Neural cell (in vitro differentiated cells): ENCODE results near the gene GRAMD2A. TPM values are rescaled to one million over a fixed set of nuclear protein-coding genes. Genes with fewer than 3 reads are reported as not detected.

ENCODE experiments used
- H2AFZ ChIP-seq: fragments of 200-600, 300-800 bp; sonication (generic), shearing (Covaris generic); 2 replicates; pipeline ENCODE4 v1.6.0; 2014; ENCODE audit warnings: low read depth, mild to moderate bottlenecking, antibody characterized with exemption, low read length, moderate library complexity
- H3F3A ChIP-seq: fragments of 200-600 bp; shearing (Covaris generic); 2 replicates; pipeline ENCODE4 v1.6.1; 2016; ENCODE audit warnings: mild to moderate bottlenecking, moderate library complexity, mixed read lengths, antibody characterized with exemption, low read length; ENCODE audit not compliant: insufficient read depth, poor library complexity, severe bottlenecking
- H3K27ac ChIP-seq: fragments of 200-600, 300-800 bp; sonication (generic), shearing (Covaris generic); 2 replicates; pipeline ENCODE4 v1.5.1; 2014; ENCODE audit warnings: mild to moderate bottlenecking, low read length, moderate library complexity
- H3K27me3 ChIP-seq: fragments of 300-800, 200-600 bp; sonication (generic), shearing (Covaris generic); 2 replicates; pipeline ENCODE4 v1.6.0; 2014; ENCODE audit warnings: mild to moderate bottlenecking, low read depth, low read length, moderate library complexity; ENCODE audit not compliant: insufficient read depth
- H3K36me3 ChIP-seq: fragments of 300-800, 200-600 bp; sonication (generic), shearing (Covaris generic); 2 replicates; pipeline ENCODE4 v1.5.1; 2014; ENCODE audit warnings: mild to moderate bottlenecking, antibody characterized with exemption, low read length, moderate library complexity; ENCODE audit not compliant: insufficient read depth
- H3K4me2 ChIP-seq: fragments of 300-800, 200-600 bp; sonication (generic), shearing (Covaris generic); 2 replicates; pipeline ENCODE4 v1.6.0; 2014; ENCODE audit warnings: mild to moderate bottlenecking, low read length
- H3K4me3 ChIP-seq: fragments of 300-800, 200-600 bp; sonication (generic), shearing (Covaris generic); 2 replicates; pipeline ENCODE4 v1.5.1; 2014; ENCODE audit warnings: mild to moderate bottlenecking, low read length, moderate library complexity
- H3K79me2 ChIP-seq: fragments of 200-600 bp; shearing (Covaris generic); replicated peaks from 2 replicates; pipeline ENCODE4 v1.6.0; 2014; ENCODE audit warnings: mild to moderate bottlenecking, low read length, moderate library complexity; ENCODE audit not compliant: insufficient read depth
- H3K9ac ChIP-seq: fragments of 300-800, 200-600 bp; sonication (generic), shearing (Covaris generic); 2 replicates; pipeline ENCODE4 v1.6.1; 2016; ENCODE audit warnings: mild to moderate bottlenecking, low read length, mixed read lengths
- H3K9me2 ChIP-seq: fragments of 200-600 bp; shearing (Covaris generic); 2 replicates; pipeline ENCODE4 v1.6.1; 2016; ENCODE audit warnings: mild to moderate bottlenecking, low read length, mixed read lengths; ENCODE audit not compliant: insufficient read depth
- H3K9me3 ChIP-seq: fragments of 200-600, 300-800 bp; sonication (generic), shearing (Covaris generic); 2 replicates; pipeline ENCODE4 v1.6.1; 2016; ENCODE audit warnings: mild to moderate bottlenecking, mixed run types, low read length, moderate library complexity, mixed read lengths
- H4K20me1 ChIP-seq: fragments of 200-600 bp; shearing (Covaris generic); 2 replicates; pipeline ENCODE4 v1.6.1; 2016; ENCODE audit warnings: mild to moderate bottlenecking, mixed run types; ENCODE audit not compliant: insufficient read depth
- EP300 ChIP-seq: fragments of 450-650 bp; conservative IDR thresholded peaks from 2 replicates; pipeline ENCODE4 v1.6.1; 2014; ENCODE audit warnings: antibody characterized with exemption, mild to moderate bottlenecking, moderate library complexity; ENCODE audit not compliant: poor library complexity, severe bottlenecking
- EZH2 ChIP-seq: fragments of 200-600, 300-800 bp; shearing (Covaris generic), sonication (generic); IDR thresholded peaks from 2 replicates; pipeline ENCODE4 v1.6.1; 2014; ENCODE audit warnings: antibody characterized with exemption, low read length, borderline replicate concordance, mild to moderate bottlenecking; ENCODE audit not compliant: insufficient read depth, poor library complexity, severe bottlenecking
- MXI1 ChIP-seq: fragments of 450-650 bp; conservative IDR thresholded peaks from 2 replicates; pipeline ENCODE4 v1.6.1; 2014; ENCODE audit warnings: antibody characterized with exemption, mild to moderate bottlenecking; ENCODE audit not compliant: poor library complexity, severe bottlenecking
- POLR2AphosphoS5 ChIP-seq: IDR thresholded peaks from 2 replicates; pipeline ENCODE4 v1.6.1; 2012
- RAD21 ChIP-seq: fragments of 450-650 bp; conservative IDR thresholded peaks from 2 replicates; pipeline ENCODE4 v1.6.1; 2014; ENCODE audit warnings: antibody characterized with exemption, mild to moderate bottlenecking, moderate library complexity
- SMC3 ChIP-seq: fragments of 450-650 bp; conservative IDR thresholded peaks from 2 replicates; pipeline ENCODE4 v1.6.1; 2014; ENCODE audit warnings: antibody characterized with exemption, mild to moderate bottlenecking, moderate library complexity; ENCODE audit not compliant: poor library complexity
- TAF1 ChIP-seq: IDR thresholded peaks from 2 replicates; pipeline ENCODE4 v1.6.1; 2012; ENCODE audit warnings: low read depth
- polyA plus RNA-seq: library from polyadenylated mRNA; depleted of rRNA; stranded (reverse); fragments of >200 nt; gene quantifications from 2 replicates; pipeline ENCODE4 v1.2.3, GENCODE V29; 2014
- TF ChIP-seq, protein P1 (sequence below): fragments of 450-650 bp; IDR thresholded peaks from 2 replicates; pipeline ENCODE4 v1.5.1; 2014; ENCODE audit warnings: antibody characterized with exemption, mild to moderate bottlenecking, moderate library complexity; ENCODE audit not compliant: poor library complexity, severe bottlenecking
- TF ChIP-seq, protein P2 (sequence below): IDR thresholded peaks from 2 replicates; pipeline ENCODE4 v1.6.1; 2012; ENCODE audit warnings: borderline replicate concordance

GRAMD2A gene
- polyA plus RNA-seq, 1 donor from 2014 or later, result 1.9 TPM

- H3K79me2 ChIP-seq, result peaks cover 53% of the 10 kb centered on the region
- TF ChIP-seq MXI1 (no peak), TAF1 (no peak), EP300 (no peak)
- TF ChIP-seq, protein P1, sequence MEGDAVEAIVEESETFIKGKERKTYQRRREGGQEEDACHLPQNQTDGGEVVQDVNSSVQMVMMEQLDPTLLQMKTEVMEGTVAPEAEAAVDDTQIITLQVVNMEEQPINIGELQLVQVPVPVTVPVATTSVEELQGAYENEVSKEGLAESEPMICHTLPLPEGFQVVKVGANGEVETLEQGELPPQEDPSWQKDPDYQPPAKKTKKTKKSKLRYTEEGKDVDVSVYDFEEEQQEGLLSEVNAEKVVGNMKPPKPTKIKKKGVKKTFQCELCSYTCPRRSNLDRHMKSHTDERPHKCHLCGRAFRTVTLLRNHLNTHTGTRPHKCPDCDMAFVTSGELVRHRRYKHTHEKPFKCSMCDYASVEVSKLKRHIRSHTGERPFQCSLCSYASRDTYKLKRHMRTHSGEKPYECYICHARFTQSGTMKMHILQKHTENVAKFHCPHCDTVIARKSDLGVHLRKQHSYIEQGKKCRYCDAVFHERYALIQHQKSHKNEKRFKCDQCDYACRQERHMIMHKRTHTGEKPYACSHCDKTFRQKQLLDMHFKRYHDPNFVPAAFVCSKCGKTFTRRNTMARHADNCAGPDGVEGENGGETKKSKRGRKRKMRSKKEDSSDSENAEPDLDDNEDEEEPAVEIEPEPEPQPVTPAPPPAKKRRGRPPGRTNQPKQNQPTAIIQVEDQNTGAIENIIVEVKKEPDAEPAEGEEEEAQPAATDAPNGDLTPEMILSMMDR, result no peak
Measured at GRCh38 chr15:72112805-72113204, 84.8 kb downstream of the GRAMD2A start.

GRCh38 chr15:72112116-72112515 lies 85.5 kb downstream of the GRAMD2A start:
- Histone ChIP-seq H3K9me2 (no peaks in the 10 kb centered on the region), H3K9ac (no peak overlapping the region), H3K4me2 (no peak overlapping the region), H3K36me3 (no peaks in the 10 kb centered on the region), H3K79me2 (peaks cover 50% of the 10 kb centered on the region), H3K27ac (no peak overlapping the region), H3K9me3 (no peaks in the 10 kb centered on the region), H3K4me3 (no peak overlapping the region), H2AFZ (no peak overlapping the region), H3K27me3 (no peaks in the 10 kb centered on the region), H3F3A (no peaks in the 10 kb centered on the region), H4K20me1 (peaks cover 3% of the 10 kb centered on the region)
- TF ChIP-seq RAD21 (no peak), EZH2 (no peak)

More at GRCh38 chr15:72112805-72113204, 84.8 kb downstream of the GRAMD2A start:
- Histone ChIP-seq H4K20me1 (peaks cover 3% of the 10 kb centered on the region), H2AFZ (no peak overlapping the region), H3K9me2 (no peaks in the 10 kb centered on the region), H3K9me3 (no peaks in the 10 kb centered on the region), H3K4me3 (no peak overlapping the region), H3K27ac (no peak overlapping the region), H3K36me3 (no peaks in the 10 kb centered on the region), H3K9ac (no peak overlapping the region), H3K4me2 (no peak overlapping the region), H3F3A (no peaks in the 10 kb centered on the region), H3K27me3 (no peaks in the 10 kb centered on the region)

- no peak overlapping the region for H3K27ac ChIP-seq
- peaks cover 3% of the 10 kb centered on the region for H4K20me1 ChIP-seq
- H3K4me2 ChIP-seq, result no peak overlapping the region
- H3K9me3 ChIP-seq, result no peaks in the 10 kb centered on the region
- H3K9me2 ChIP-seq, result no peaks in the 10 kb centered on the region
- H3K79me2 ChIP-seq, result peaks cover 38% of the 10 kb centered on the region
- no peak overlapping the region for H2AFZ ChIP-seq
- no peak overlapping the region for H3K4me3 ChIP-seq
- H3K9ac ChIP-seq, result no peak overlapping the region
- H3K27me3 ChIP-seq, result no peaks in the 10 kb centered on the region
- TF ChIP-seq, protein P1, result no peak
- no peak for TF ChIP-seq EP300
- no peak for TF ChIP-seq EZH2
- TF ChIP-seq RAD21, result no peak
- TF ChIP-seq, protein P2, sequence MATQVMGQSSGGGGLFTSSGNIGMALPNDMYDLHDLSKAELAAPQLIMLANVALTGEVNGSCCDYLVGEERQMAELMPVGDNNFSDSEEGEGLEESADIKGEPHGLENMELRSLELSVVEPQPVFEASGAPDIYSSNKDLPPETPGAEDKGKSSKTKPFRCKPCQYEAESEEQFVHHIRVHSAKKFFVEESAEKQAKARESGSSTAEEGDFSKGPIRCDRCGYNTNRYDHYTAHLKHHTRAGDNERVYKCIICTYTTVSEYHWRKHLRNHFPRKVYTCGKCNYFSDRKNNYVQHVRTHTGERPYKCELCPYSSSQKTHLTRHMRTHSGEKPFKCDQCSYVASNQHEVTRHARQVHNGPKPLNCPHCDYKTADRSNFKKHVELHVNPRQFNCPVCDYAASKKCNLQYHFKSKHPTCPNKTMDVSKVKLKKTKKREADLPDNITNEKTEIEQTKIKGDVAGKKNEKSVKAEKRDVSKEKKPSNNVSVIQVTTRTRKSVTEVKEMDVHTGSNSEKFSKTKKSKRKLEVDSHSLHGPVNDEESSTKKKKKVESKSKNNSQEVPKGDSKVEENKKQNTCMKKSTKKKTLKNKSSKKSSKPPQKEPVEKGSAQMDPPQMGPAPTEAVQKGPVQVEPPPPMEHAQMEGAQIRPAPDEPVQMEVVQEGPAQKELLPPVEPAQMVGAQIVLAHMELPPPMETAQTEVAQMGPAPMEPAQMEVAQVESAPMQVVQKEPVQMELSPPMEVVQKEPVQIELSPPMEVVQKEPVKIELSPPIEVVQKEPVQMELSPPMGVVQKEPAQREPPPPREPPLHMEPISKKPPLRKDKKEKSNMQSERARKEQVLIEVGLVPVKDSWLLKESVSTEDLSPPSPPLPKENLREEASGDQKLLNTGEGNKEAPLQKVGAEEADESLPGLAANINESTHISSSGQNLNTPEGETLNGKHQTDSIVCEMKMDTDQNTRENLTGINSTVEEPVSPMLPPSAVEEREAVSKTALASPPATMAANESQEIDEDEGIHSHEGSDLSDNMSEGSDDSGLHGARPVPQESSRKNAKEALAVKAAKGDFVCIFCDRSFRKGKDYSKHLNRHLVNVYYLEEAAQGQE, result no peak
- TF ChIP-seq MXI1, result no peak
- no peak for TF ChIP-seq POLR2AphosphoS5
- TF ChIP-seq SMC3, result no peak
- TF ChIP-seq TAF1, result no peak
- H3K36me3 ChIP-seq, result no peaks in the 10 kb centered on the region
- H3F3A ChIP-seq, result no peaks in the 10 kb centered on the region
Measured at GRCh38 chr15:72110355-72110754, 87.2 kb downstream of the GRAMD2A start.
